HG03175 (cell line): ENCODE measurements around the gene ADAMTS4.

Experiments used
- ATAC-seq: cut with Tn5 transposase; IDR thresholded peaks from one replicate; pipeline ENCODE4 v1.9.1; 2021; ENCODE audit warnings: mild to moderate bottlenecking, moderate library complexity; ENCODE audit not compliant: unreplicated experiment

Gene ADAMTS4

GRCh38 chr1:161158316-161159010, 40.4 kb downstream of the ADAMTS4 start:
- ATAC-seq: no peak

GRCh38 chr1:161157867-161158266, 41.0 kb downstream of the ADAMTS4 start:
- ATAC-seq: no peak

- peak; percentile 91 for ATAC-seq
Observed at GRCh38 chr1:161153682-161154337, 45.0 kb downstream of the ADAMTS4 start, which contains the start of gene UFC1. TSS of gene UFC1 (plus strand) at chr1:161153978. CDS start at chr1:161153998, 20 bp downstream.

GRCh38 chr1:161153176-161153575, 45.7 kb downstream of the ADAMTS4 start:
- ATAC-seq: no peak

GRCh38 chr1:161145832-161146231, 53.0 kb downstream of the ADAMTS4 start:
- ATAC-seq: no peak

- ATAC-seq: no peak
Observed at GRCh38 chr1:161140755-161141400, 58.0 kb downstream of the ADAMTS4 start.

GRCh38 chr1:161139766-161140165, 59.1 kb downstream of the ADAMTS4 start:
- ATAC-seq: no peak

GRCh38 chr1:161138431-161138830, 60.4 kb downstream of the ADAMTS4 start:
- no peak for ATAC-seq

- no peak for ATAC-seq
Observed at GRCh38 chr1:161137881-161138280, 61.0 kb downstream of the ADAMTS4 start.
